ENCODE results near the gene METTL14. TPM values are rescaled to one million over a fixed set of nuclear protein-coding genes. Genes with fewer than 3 reads are reported as not detected.
A peak's percentile ranks its signal among the peaks of the same experiment; 100 is the strongest.
"Not testable (repeated sequence)": the region's sequence is repeated elsewhere in the genome, so short reads cannot be mapped to it uniquely, and the experiment has no call there.

METTL14 gene
- total RNA-seq (2014; rRNA removed; shearing (Covaris generic)) = 10.2 and 22.0 TPM in 2 replicates

DNA sequence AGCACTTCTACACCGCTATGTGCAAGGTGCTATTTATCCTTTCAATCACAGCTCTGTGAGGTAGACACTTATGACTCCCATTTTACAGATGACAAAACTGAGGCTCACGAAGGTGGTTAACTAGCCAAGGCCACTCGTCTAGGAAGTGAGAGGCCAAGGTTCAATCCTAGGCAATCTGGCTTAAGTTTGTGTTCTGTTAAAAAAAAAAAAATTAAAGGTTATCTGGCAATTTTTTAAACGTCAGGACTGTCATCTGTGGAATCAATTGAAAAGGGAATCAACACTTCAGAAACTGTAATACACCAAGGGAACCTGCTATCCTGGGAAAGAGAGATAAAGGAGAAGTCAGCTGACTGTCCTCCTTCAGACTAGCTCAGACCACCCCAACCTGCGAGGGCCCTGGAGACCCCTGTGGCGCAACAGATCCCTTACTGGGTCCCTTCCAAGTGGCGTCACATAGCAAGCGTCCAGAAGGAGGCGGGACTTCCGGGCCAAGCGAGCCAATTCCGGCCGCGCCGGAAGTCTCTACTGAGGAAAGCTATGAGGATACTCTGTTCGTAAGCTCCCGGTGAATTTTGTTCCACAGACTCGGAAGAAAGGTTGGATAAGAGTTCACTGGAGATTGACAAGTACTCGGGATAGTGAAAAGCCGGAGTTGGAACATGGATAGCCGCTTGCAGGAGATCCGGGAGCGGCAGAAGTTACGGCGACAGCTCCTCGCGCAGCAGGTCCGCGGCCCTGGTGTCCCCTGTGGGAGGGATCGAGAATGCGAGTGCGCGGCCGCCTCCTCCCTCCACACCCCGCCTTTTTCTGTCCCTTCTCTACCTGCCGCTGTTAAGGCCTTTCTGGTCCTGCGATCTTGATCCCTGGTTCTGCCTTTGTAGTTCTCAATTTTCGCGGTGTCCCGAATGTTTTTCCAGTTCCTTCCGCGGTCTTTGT lies at the start of gene METTL14:
TSS of gene METTL14 (plus strand) at position 520 of the 939 bp plus-strand sequence. CDS start at position 663, 143 bp downstream.
- DNase-seq (ENCODE audit: low read depth) = peak; percentile 80

DNA sequence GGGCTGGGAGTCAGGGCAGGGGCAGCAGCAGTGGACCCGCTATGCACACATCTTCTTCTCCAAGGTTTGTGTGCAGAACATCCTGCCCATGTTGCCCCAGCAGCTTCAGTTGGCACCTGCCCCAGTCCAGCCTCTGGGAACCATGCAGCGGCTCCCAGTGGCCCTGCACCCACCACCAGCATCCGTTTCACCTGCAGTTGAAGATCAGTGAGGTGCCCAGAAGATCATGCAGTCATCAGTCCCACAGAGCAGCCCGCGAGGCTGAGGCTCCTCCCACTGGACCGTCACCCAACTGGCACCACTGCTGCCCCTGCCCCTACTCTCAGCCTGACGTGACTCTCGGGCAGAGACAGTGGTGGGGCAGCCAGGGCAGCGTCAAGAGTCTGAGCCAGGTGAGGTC lies 49.1 kb upstream of the METTL14 start:
- DNase-seq (ENCODE audit: low read depth) = not testable (repeated sequence)

DNA sequence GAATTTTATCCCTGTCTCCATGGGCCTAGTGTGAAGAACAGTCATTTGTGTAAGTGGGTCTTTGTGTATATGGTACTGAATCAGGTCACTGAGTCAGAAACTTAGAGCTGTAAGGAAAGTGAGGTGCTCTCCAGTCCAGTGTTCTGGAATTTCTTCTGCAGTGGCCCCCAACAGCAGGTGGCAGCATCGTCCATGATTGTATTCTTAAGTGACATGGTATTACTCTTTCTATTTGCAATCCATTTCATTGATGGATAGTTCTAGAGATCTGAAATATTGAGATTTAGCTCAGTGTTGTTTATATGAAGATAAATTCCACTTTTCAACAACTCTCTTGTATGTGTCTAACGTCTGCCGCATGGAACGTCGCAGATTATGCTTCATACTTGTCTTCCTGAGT lies 20.5 kb upstream of the METTL14 start:
- not testable (repeated sequence) for DNase-seq (ENCODE audit: low read depth)

DNA sequence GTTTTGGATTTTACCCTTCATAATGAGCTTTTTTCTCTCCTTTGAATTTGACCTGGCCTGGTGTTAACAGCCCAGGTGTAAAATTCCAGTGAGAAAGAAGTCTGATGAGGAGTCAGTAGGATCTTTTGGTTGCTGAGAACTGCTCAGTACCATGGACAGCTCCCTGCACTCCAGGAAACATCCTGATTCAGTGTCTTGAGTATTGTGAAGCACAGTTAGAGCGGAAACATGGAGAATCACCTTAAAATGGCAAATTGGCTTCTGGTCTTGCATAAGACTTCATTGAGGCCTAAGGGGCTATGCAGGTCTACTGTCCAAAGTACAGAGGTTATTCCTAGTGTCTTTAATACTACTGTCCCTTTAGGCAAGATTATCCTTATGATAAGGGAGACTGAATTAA lies 16.0 kb upstream of the METTL14 start:
- peak; percentile 57 for DNase-seq (ENCODE audit: low read depth)

DNA sequence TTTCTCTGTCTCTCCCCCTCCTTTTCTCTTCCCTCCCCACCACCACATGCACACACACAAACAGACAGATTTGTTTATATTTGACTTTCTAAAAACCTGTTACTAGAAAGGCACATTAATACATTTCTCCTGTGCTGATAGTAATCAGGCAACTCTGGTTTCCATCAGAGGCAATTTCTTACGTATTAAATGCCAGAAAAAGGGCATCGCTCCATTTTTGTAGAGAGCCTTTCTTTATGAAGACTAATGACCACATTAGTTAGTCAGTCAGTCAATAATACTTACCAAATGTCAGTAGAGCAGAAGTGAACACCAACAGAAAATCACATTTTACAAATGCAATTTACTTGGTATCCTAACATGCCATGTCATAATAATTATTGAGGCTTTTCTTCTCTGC lies 14.2 kb upstream of the METTL14 start:
- not testable (repeated sequence) for DNase-seq (ENCODE audit: low read depth)

DNA sequence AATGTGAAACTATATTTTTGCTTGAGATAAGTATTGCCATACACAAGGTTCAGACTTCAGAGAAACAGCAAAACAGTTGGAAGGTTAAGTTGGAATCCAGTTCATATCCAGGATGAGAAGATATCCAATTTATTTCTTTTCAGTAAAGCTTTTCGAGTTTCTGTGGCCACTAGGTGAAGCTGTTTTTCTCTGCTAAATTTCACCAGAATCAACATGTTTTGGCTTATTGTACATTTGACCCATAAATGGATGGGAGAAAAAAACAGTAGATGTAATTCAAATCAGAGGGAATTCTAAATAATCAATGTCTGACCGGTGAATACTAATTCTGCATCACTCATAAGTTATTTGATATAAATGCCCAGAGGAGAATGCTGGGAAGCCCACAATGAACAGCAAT lies 9.1 kb upstream of the METTL14 start:
- DNase-seq (ENCODE audit: low read depth) = no peak

DNA sequence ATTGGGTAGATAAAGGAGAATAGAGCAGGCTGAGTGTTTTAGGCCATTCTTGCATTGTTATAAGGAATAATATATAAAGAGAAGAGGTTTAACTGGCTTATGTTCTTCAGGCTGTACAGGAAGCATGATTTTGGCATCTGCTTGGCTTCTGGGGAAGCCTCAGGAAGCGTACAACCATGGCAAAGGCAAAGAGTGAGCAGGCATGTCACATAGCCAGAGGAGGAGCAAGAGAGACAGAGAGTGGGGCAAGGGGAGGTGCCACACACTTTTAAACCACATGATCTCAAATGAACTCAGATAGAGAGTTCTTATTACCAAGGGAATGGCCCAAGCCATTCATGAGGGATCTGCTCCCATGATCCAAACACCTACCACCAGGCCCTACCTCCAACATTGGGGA lies 4.4 kb upstream of the METTL14 start:
- DNase-seq (ENCODE audit: low read depth) = no peak

DNA sequence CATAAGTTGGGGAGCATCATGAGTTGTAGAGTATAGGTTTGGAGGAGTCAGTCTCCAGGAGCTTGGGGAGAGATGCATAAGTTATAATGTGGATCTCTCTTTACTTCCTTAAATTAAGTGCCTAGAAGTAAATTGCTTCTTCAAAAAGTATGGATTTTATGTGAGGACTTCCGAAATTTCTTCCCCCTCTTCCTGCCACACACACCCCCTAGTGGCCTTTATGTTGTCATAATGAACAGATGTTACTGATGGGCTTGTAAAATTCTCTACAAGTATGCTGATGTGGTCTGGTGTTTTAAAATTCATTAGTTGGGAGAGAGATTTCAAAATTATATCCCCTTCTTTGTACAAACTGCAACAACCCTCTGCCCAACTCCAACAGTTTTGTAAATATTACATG lies 2.3 kb upstream of the METTL14 start:
- peak; percentile 6 for DNase-seq (ENCODE audit: low read depth)

DNA sequence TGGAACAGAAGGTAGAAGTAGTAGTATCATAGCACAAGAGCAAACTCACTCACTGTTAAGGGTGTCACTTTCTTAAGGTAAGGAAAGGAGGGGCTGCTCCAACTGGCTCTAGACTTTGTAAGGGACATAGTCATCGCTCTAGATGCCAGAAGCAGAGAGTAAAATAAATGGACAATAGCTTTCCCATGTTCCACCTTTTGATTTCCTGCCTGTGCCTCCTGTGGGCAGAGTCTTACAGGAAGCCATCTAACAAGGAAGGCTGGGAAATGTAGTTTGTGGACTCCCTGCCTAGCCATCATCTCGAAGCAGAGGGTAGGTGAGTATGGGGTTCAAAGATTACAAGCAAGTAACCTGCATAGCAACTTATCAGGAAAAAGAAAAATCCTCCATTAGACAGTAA lies 1.7 kb upstream of the METTL14 start:
- no peak for DNase-seq (ENCODE audit: low read depth)

DNA sequence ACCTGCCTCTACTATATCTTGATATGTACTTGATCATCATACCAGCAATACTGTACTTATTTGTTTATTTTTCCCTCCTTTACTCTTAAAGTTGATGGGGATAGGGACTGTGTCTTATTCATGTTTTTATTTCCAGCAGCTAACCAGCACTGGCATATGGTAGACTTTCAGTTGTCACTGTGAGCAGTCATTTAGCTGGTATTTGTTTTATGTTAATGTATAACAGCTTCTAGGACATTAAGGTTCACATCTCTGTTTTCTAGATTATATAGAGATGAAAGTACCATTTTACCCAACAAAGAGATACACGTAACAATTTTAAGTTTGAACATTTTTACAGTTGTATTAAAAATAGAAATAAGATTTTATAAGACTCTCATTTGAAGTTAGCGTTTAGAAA lies 17.9 kb downstream of the METTL14 start:
- DNase-seq (ENCODE audit: low read depth) = no peak

DNA sequence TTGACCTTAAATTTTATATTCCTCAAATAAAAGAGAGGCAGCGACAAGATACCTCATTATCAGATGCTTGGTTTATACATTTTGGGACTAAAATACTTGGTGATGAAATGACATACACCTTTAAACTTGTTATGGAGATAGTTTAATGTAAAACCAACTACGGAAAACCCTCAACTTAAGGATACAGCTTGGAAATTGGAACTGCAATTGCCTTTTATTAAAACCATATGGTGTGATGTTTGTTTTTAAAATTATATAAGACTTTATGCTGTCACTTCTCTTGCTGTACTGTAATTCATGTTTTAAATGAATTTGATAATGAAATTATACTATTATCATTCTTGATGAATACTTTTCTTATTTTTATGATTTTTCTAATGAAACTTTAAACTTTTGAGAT lies 25.9 kb downstream of the METTL14 start:
- DNase-seq (ENCODE audit: low read depth) = no peak

DNA sequence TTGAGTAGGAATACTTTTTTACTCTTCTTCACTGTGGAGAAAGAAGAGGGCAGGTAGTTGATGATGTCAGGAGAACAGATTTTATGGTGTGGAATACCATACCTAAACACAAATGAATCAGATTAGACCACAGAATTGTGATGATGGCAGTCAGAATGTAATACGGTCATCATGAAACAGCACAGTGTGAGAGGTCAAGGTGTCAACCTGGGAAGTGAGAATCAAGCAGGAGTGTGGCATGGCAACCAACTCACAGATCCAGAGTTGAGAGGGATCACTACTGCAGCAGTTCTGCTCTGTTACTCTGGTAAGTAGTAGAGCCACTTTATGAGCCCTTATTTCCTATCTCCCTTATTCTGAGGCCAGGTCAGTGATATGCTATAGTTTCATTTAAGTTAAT lies 27.7 kb downstream of the METTL14 start:
- no peak for DNase-seq (ENCODE audit: low read depth)

DNA sequence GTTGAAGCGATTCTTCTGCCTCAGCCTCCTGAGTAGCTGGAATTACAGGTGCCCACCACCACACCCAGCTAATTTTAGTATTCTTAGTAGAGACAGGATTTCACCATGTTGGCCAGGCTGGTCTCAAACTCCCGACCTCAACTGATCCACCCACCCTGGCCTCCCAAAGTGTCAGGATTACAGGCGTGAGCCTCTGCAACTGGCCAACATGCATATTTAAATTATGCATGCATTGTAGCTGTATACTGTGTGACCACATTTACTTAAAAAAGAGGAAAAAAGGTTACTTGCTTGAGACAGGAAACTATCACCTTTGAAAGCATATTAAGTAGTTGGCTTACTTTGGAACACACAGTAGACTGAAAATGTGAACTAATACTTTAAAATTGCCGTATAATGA lies 29.5 kb downstream of the METTL14 start:
- DNase-seq (ENCODE audit: low read depth) = no peak

DNA sequence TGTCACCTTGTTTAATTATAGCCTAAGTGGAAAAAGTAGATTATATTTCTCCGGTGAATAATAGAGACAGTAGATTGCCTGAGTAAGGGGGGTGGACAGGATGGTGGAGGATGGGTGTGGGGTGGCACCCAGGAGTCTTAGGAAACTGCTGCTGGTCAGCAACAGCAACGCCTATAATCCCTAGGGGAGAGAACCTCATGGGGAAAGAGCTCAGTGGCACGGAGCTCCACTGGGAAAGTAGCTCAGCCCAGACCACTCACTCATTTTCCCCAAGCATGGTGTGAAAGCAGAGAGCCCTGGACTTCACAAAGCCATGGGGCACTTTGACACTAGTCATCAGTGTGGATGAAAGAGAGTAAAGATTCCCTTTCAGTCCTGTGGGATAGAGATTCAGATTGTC lies 31.1 kb downstream of the METTL14 start:
- no peak for DNase-seq (ENCODE audit: low read depth)

DNA sequence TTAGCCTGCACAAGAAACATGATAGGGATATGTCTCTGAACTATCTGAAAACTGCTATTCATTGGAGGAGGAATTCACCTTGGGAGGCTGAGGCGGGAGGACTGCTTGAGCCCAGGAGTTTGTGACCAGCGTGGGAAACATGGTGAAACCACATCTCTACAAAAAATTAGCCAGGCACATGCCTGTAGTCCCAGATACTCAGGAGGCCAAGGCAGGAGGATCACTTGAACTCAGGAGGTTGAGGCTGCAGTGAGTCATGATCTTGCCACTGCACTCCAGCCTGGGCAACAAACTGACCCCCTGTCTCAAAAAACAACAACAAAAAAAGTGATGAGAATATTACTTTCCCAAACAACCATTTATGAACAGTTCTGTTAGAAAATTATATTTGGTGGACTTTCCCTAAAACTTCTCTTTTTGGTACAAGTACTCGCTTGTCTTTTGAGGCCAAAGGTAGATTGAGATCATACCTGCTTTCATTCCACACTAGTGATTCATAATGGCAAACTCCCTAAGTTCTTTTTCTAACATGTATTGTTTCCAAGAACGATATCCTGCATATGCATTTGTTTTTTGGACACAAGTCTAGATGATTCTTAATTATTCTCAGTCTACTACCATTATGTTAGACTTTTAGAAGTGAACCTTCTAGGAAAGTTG lies 33.4 kb downstream of the METTL14 start:
- DNase-seq (ENCODE audit: low read depth) = no peak

DNA sequence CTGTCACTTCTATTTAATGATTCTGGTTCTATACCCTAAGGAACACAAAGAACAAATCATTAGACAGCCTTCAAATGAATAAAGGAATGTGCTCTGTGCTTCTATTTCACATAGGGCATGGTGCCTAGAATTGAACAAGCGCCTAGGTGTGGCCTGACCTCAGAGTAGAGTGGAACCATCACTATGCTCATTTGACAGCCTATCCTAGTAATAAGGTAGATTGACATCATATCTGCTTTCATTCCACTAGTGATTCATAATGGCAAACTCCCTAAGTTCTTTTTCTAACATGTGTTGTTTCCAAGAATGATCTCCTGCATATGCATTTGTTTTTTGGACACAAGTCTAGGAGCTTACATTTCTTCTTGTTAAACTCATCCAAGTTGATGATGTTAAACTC lies 36.6 kb downstream of the METTL14 start:
- DNase-seq (ENCODE audit: low read depth) = no peak

DNA sequence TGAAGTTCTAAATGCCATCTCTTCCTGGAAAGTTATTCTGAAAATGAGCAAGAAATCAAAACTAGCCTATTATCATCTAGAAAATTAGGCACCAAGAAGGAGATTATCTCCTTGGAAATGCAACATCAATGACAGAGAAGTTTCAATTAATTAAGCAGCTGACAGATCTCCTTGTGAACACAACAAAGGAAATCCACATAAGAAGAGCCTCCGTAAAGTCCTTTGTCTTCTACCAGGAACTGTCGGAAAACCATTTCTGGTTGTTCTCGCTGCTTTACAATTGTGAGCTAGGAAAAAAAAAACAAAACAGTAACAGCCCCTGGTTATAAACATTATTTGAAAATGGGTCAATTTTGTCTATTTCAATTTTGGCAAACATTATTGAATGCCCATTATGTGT lies 38.2 kb downstream of the METTL14 start:
- no peak for DNase-seq (ENCODE audit: low read depth)

DNA sequence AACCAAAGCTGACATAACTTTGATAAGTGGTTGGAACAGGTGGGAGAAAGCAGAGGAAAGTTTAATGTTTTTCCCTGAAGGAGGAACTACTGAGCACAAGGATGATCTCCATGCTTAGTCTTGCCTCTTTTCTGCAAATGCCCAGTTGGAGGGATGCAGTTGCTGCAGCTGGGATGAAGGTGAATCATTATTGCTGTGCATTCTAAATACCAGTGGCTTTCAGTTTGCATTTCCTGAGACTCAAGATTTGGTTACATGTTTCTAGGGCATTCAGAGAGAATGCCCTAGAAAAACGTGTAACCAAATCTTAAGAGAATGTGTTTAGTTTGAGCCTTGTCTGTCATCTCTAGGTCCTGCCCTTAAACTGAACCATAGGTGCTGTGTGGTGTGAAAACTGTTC lies 42.2 kb downstream of the METTL14 start:
- no peak for DNase-seq (ENCODE audit: low read depth)

DNA sequence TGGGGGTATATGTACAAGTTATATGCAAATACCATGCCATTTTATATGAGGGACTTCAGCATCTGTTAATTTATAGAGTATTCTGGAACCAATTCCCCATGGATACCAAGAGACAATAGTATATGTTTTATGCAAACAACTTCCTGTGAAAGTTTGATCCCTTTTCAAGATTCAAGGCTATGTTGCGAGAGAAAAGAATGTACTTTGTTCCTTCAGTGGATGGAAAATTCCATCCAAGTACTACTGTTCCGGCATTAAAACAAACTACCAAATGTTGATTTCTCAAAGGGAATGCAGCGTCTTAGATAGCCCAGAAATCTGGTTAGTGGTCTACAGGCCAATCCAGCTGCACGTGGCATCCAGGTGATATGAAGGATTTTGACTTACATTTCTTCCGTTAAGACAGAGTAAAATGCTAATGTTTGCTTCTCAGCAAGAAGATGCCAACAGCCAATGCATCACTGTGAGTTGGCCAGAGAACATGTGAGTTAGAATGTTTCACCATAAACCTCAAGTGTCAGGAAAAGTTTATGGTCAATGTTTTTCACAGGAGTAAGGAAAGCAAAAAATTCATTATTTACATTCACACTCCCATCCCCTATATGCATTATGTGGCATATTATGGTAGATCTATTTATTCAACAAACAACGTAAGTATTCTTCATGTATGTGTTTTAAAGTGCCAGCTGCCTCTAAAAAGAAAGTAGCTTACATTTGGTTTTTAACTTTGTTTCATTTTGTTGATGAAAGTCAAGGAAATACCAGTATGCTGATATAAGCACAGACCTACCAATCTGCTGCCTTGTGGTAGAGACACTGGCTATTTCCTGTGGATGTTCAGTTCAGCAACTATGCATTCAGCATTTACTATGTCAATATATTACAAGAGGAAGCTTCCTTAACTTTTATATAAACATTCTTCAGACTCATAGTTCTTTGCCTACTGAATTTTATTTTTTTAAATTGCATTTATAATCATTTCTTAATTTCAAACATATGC lies 44.4 kb downstream of the METTL14 start:
- DNase-seq (ENCODE audit: low read depth) = no peak

DNA sequence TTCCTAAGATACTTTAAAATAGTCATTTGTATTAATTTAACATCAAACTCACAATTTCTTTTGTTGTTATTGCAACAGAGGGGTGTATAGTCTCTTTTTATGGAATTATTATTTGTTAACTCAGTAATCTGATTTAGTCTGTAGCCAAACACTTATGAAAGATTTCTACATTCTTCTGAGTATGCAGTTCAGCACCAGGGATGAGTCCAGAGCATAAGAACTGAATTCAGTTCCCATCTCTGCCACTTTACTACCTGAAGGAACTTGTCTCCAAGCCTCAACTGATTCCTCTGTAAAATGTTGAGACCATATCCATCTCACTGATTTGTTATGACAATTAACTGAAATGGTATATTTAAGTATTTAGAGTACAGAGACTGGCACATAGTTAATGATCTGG lies 45.5 kb downstream of the METTL14 start:
- no peak for DNase-seq (ENCODE audit: low read depth)

DNA sequence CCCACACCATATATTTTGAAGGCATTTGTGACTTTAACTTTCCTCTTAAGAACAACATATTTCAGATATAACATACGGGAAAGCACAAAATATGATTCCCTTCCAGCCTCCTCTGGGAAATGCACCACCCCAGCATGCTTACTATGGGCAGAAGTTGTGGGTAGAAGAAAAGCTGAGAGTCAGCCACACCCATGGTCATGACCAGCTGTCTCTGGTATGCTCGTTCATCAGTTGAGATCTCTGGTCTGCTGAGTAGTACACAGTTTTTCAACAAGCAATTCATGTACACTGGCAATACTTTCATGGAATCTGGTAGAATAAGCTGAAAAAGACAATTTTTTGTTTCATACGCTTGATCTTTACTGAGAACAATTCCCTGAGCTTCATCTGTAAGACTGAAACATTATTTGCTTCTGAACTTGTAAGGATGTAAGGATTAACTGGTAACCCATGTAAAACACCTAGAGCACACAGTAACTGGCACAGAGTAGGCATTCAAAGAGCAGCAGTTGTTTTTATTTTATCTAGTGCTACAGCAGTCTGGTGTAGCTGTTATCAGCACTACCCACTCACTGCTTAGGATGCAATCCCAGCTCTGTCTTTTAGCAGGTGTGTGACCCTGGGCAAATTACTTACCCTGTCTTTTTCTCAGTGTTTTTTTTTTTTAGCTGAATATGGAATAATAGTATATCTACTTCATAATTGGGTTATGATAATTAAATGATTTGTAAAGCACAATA lies 47.6 kb downstream of the METTL14 start:
- DNase-seq (ENCODE audit: low read depth) = no peak

Data from Daoy (cell line).